Activated CD4-positive, alpha-beta T cell treated with anti-CD3 and anti-CD28 coated beads for 24 hours (primary cell): ENCODE data around the gene TNNT3.

Experiments
- DNase-seq, 2 donors: peaks; one replicate each; pipeline ENCODE4 v3.0.0-alpha.2; 2020; ENCODE audit warnings: low read depth in 2 of 2

The TNNT3 gene

GRCh38 chr11:1922481-1923081 lies 3.1 kb downstream of the TNNT3 start:
- no peak for DNase-seq

GRCh38 chr11:1923201-1923956 lies 3.9 kb downstream of the TNNT3 start:
- DNase-seq = no peak

GRCh38 chr11:1924181-1924580 lies 4.7 kb downstream of the TNNT3 start:
- DNase-seq = no peak

- no peak for DNase-seq
Observed at GRCh38 chr11:1924646-1925372, 5.3 kb downstream of the TNNT3 start.

- DNase-seq = no peak
Observed at GRCh38 chr11:1925373-1926155, 6.1 kb downstream of the TNNT3 start.

GRCh38 chr11:1926156-1927025 lies 6.9 kb downstream of the TNNT3 start:
- no peak for DNase-seq

- no peak for DNase-seq
Observed at GRCh38 chr11:1927026-1927847, 7.7 kb downstream of the TNNT3 start.

- no peak for DNase-seq
Observed at GRCh38 chr11:1927848-1928469, 8.5 kb downstream of the TNNT3 start.

GRCh38 chr11:1928470-1928890 lies 9.0 kb downstream of the TNNT3 start:
- DNase-seq = no peak

GRCh38 chr11:1928891-1929541 lies 9.5 kb downstream of the TNNT3 start:
- DNase-seq = no peak

GRCh38 chr11:1929621-1930461 lies 10.3 kb downstream of the TNNT3 start:
- no peak for DNase-seq

GRCh38 chr11:1930462-1930830 lies 10.9 kb downstream of the TNNT3 start:
- DNase-seq = no peak

GRCh38 chr11:1931341-1932104 lies 12.0 kb downstream of the TNNT3 start:
- DNase-seq = no peak

- DNase-seq = no peak
Observed at GRCh38 chr11:1932105-1932480, 12.6 kb downstream of the TNNT3 start.

- DNase-seq = no peak
Observed at GRCh38 chr11:1932681-1933080, 13.2 kb downstream of the TNNT3 start.

- no peak for DNase-seq
Observed at GRCh38 chr11:1933416-1934334, 14.2 kb downstream of the TNNT3 start.
